H9 (cell line): Measurements from ENCODE around the gene CARD8. TPM values are rescaled to one million over a fixed set of nuclear protein-coding genes. Genes with fewer than 3 reads are reported as not detected.

Source experiments
- DNase-seq: peaks from one replicate; pipeline ENCODE4 v3.0.0-alpha.2; 2017
- H2AFZ ChIP-seq: one replicate; pipeline ENCODE4 v1.6.1; 2013; ENCODE audit warnings: mild to moderate bottlenecking, low read length, control low read depth, moderate library complexity
- H2AK5ac ChIP-seq: 2 replicates; pipeline ENCODE4 v1.6.1; 2013; ENCODE audit warnings: low read length, control low read depth, mixed read lengths; ENCODE audit not compliant: insufficient read length
- H2BK120ac ChIP-seq: one replicate; pipeline ENCODE4 v1.6.1; 2013; ENCODE audit warnings: low read depth, mild to moderate bottlenecking, low read length, control low read depth, inconsistent platforms; ENCODE audit not compliant: poor library complexity, severe bottlenecking
- H2BK12ac ChIP-seq: 2 replicates; pipeline ENCODE4 v1.6.1; 2013; ENCODE audit warnings: low read length, control low read depth, mixed read lengths, low read depth; ENCODE audit not compliant: insufficient read length
- H2BK15ac ChIP-seq: 2 replicates; pipeline ENCODE4 v1.6.1; 2013; ENCODE audit warnings: low read depth, low read length, control low read depth
- H2BK20ac ChIP-seq: one replicate; pipeline ENCODE4 v1.6.1; 2013; ENCODE audit warnings: low read depth, mild to moderate bottlenecking, low read length, control low read depth, inconsistent platforms; ENCODE audit not compliant: poor library complexity, severe bottlenecking
- H2BK5ac ChIP-seq: 2 replicates; pipeline ENCODE4 v1.6.1; 2013; ENCODE audit warnings: low read length, control low read depth, mixed read lengths; ENCODE audit not compliant: insufficient read length
- H3K14ac ChIP-seq: 2 replicates; pipeline ENCODE4 v1.6.1; 2013; ENCODE audit warnings: low read length, control low read depth; ENCODE audit not compliant: insufficient read depth
- H3K18ac ChIP-seq: 2 replicates; pipeline ENCODE4 v1.6.1; 2013; ENCODE audit warnings: low read depth, mild to moderate bottlenecking, mixed read lengths, low read length, control low read depth; ENCODE audit not compliant: insufficient read length
- H3K23ac ChIP-seq: 2 replicates; pipeline ENCODE4 v1.6.1; 2013; ENCODE audit warnings: low read length, control low read depth, mixed read lengths, low read depth; ENCODE audit not compliant: insufficient read length
- H3K23me2 ChIP-seq: 2 replicates; pipeline ENCODE4 v1.6.1; 2013; ENCODE audit warnings: low read depth, mild to moderate bottlenecking, mixed read lengths, low read length, control low read depth; ENCODE audit not compliant: insufficient read length, poor library complexity, severe bottlenecking
- H3K27ac ChIP-seq: 2 replicates; pipeline ENCODE4 v1.5.1; 2013; ENCODE audit warnings: low read length, control low read depth, mixed read lengths, low read depth; ENCODE audit not compliant: insufficient read length
- H3K27me3 ChIP-seq: 2 replicates; pipeline ENCODE4 v1.6.1; 2013; ENCODE audit warnings: low read length, control low read depth, inconsistent platforms; ENCODE audit not compliant: insufficient read depth
- H3K4ac ChIP-seq: 2 replicates; pipeline ENCODE4 v1.6.1; 2013; ENCODE audit warnings: low read depth, mild to moderate bottlenecking, control low read depth, inconsistent platforms, low read length, moderate library complexity
- H3K4me1 ChIP-seq: 2 replicates; pipeline ENCODE4 v1.6.1; 2013; ENCODE audit warnings: low read length, control low read depth, inconsistent platforms; ENCODE audit not compliant: insufficient read depth
- H3K4me2 ChIP-seq: 2 replicates; pipeline ENCODE4 v1.6.1; 2013; ENCODE audit warnings: low read length, control low read depth, mixed read lengths; ENCODE audit not compliant: insufficient read length, insufficient read depth
- H3K56ac ChIP-seq: 2 replicates; pipeline ENCODE4 v1.6.1; 2013; ENCODE audit warnings: low read depth, mild to moderate bottlenecking, mixed read lengths, low read length, control low read depth; ENCODE audit not compliant: insufficient read length
- H3K79me1 ChIP-seq: 2 replicates; pipeline ENCODE4 v1.6.1; 2013; ENCODE audit warnings: low read depth, mild to moderate bottlenecking, moderate library complexity, low read length, control low read depth, inconsistent platforms; ENCODE audit not compliant: insufficient read depth, poor library complexity, severe bottlenecking
- H3K79me2 ChIP-seq: 2 replicates; pipeline ENCODE4 v1.6.1; 2013; ENCODE audit warnings: low read length, control low read depth, inconsistent platforms; ENCODE audit not compliant: insufficient read depth
- H3K9ac ChIP-seq: 2 replicates; pipeline ENCODE4 v1.6.1; 2013; ENCODE audit warnings: low read length, control low read depth, mixed read lengths; ENCODE audit not compliant: insufficient read length; ENCODE audit errors: extremely low read depth
- H3K9me3 ChIP-seq: one replicate; pipeline ENCODE4 v1.6.1; 2013; ENCODE audit warnings: low read depth, low read length, inconsistent platforms; ENCODE audit not compliant: control insufficient read depth
- H3T11ph ChIP-seq: one replicate; pipeline ENCODE4 v1.6.1; 2013; ENCODE audit warnings: mild to moderate bottlenecking, low read length, control low read depth, inconsistent platforms
- H4K20me1 ChIP-seq: one replicate; pipeline ENCODE4 v1.6.1; 2013; ENCODE audit not compliant: control insufficient read depth, insufficient read length, insufficient read depth
- H4K5ac ChIP-seq: 2 replicates; pipeline ENCODE4 v1.6.1; 2013; ENCODE audit warnings: low read depth, mild to moderate bottlenecking, mixed read lengths, low read length, control low read depth; ENCODE audit not compliant: insufficient read length
- H4K8ac ChIP-seq: replicated peaks from 2 replicates; pipeline ENCODE4 v1.6.1; 2013; ENCODE audit warnings: low read length, control low read depth, mixed read lengths, low read depth; ENCODE audit not compliant: insufficient read length
- H4K91ac ChIP-seq: 2 replicates; pipeline ENCODE4 v1.6.1; 2013; ENCODE audit warnings: low read depth, mild to moderate bottlenecking, moderate library complexity, mixed read lengths, low read length, control low read depth; ENCODE audit not compliant: insufficient read length
- H3K27ac Mint-ChIP-seq, 3 experiments: 2 replicates in 2 of 3; 3 replicates in 1 of 3; pipeline ENCODE4 v1.8.0; 2020 to 2021; ENCODE audit warnings: mixed read lengths in 3 of 3, mild to moderate bottlenecking in 1 of 3, moderate library complexity in 1 of 3
- H3K27me3 Mint-ChIP-seq: 2 replicates; pipeline ENCODE4 v1.8.0; 2021; ENCODE audit warnings: low read depth, mild to moderate bottlenecking, moderate library complexity, mixed read lengths
- H3K36me3 Mint-ChIP-seq, 3 experiments: 2 replicates in 2 of 3; 3 replicates in 1 of 3; pipeline ENCODE4 v1.8.0; 2020 to 2021; ENCODE audit warnings: low read depth in 3 of 3, mixed read lengths in 3 of 3; ENCODE audit not compliant: insufficient read depth in 1 of 3
- H3K4me1 Mint-ChIP-seq, 2 experiments: 2 replicates each; pipeline ENCODE4 v1.8.0; 2020; ENCODE audit warnings: mixed read lengths in 2 of 2
- H3K4me3 Mint-ChIP-seq, 2 experiments: 2 replicates in 1 of 2; 3 replicates in 1 of 2; pipeline ENCODE4 v1.8.0; 2020 to 2021; ENCODE audit warnings: mild to moderate bottlenecking in 2 of 2, mixed read lengths in 2 of 2, moderate library complexity in 1 of 2
- H3K9me3 Mint-ChIP-seq, 2 experiments: 2 replicates in 1 of 2; 3 replicates in 1 of 2; pipeline ENCODE4 v1.8.0; 2020; ENCODE audit warnings: mild to moderate bottlenecking in 2 of 2, mixed read lengths in 2 of 2, moderate library complexity in 1 of 2
- WGBS: extraction: QIAGEN DNeasy Blood & Tissue Kit; methylation state at CpG from one replicate; pipeline ENCODE4 v1.1.7; 2013; ENCODE audit warnings: missing lambda C conversion rate, low lambda C conversion rate, mixed read lengths; ENCODE audit not compliant: insufficient read length; ENCODE audit errors: extremely low coverage; 5-methylcytosine and 5-hydroxymethylcytosine counted together
- total RNA-seq: library from RNA; stranded (reverse); gene quantifications from 2 replicates; pipeline ENCODE4 v1.2.1, GENCODE V29; 2021
- TF ChIP-seq, protein P1 (sequence below): fragments of 200-600 bp; sonication (generic); conservative IDR thresholded peaks from 3 replicates; pipeline ENCODE4 v1.8.0; 2021; ENCODE audit warnings: antibody characterized with exemption, mild to moderate bottlenecking

Gene CARD8
- total RNA-seq, 1 experiment from 2014 or later = 21.0 TPM

DNA sequence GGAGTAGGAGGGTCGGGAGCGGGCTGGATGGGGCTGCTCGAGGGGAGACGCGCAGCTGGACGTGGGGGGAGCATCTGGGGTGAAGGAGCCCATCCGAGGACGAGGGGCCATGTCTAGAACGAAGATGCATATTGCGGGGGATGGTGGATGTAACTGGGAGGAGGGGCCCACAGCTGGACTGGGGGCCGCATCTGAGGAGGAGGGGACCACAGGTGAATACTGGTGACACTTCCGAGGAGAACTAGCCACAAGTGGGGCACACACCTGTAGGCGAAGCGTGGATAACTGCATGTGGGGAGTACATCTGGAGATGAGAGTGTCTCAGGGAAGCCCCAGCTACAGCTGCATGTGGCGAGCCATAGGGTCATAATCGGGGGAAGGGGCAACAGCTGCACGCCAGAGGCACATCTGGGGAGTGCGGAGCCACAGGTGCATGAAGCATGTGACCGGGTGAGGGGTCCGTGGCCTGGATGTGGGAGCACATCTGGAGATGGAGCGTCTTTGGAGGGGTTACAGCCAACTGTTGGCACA is 84.8 kb downstream of the CARD8 start:
- Histone ChIP-seq H2BK12ac (no peak overlapping the region), H3K4ac (no peak overlapping the region), H3K27me3 (no peaks in the 10 kb centered on the region), H4K20me1 (no peaks in the 10 kb centered on the region), H2AK5ac (no peak overlapping the region), H3K23ac (no peak overlapping the region), H3K18ac (peak overlapping the region; percentile 100), H3K14ac (peak overlapping the region; percentile 80; the same call in 1 of the 2 replicates), H3K9ac (peak overlapping the region; percentile 80), H3K79me2 (peaks cover 15% of the 10 kb centered on the region; the same call in 1 of the 2 replicates), H2AFZ (no peak overlapping the region), H3K23me2 (peaks cover 7% of the 10 kb centered on the region), H3K4me2 (peak overlapping the region; percentile 93), H4K8ac (peak overlapping the region; percentile 27), H2BK120ac (no peak overlapping the region), H3K56ac (no peak overlapping the region), H3K27ac (no peak overlapping the region), H3T11ph (no peak overlapping the region), H4K91ac (no peak overlapping the region), H2BK20ac (no peak overlapping the region), H3K9me3 (no peaks in the 10 kb centered on the region), H3K79me1 (peaks cover 4% of the 10 kb centered on the region), H2BK15ac (no peak overlapping the region), H3K4me1 (no peaks in the 10 kb centered on the region; the same call in 1 of the 2 replicates), H4K5ac (no peak overlapping the region), H2BK5ac (no peak overlapping the region)
- H3K4me3 Mint-ChIP-seq = peak overlapping the region; percentile 96 to 98
- H3K4me1 Mint-ChIP-seq = peaks cover 13 to 17% of the 10 kb centered on the region in 2 experiments
- TF ChIP-seq, protein P1, sequence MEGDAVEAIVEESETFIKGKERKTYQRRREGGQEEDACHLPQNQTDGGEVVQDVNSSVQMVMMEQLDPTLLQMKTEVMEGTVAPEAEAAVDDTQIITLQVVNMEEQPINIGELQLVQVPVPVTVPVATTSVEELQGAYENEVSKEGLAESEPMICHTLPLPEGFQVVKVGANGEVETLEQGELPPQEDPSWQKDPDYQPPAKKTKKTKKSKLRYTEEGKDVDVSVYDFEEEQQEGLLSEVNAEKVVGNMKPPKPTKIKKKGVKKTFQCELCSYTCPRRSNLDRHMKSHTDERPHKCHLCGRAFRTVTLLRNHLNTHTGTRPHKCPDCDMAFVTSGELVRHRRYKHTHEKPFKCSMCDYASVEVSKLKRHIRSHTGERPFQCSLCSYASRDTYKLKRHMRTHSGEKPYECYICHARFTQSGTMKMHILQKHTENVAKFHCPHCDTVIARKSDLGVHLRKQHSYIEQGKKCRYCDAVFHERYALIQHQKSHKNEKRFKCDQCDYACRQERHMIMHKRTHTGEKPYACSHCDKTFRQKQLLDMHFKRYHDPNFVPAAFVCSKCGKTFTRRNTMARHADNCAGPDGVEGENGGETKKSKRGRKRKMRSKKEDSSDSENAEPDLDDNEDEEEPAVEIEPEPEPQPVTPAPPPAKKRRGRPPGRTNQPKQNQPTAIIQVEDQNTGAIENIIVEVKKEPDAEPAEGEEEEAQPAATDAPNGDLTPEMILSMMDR = no peak
- WGBS = no CpG with 5 or more reads among the region's 21 CpGs
- peaks cover 24 to 40% (median 35%) of the 10 kb centered on the region in 3 experiments; a peak in 6 of 7 replicates for H3K36me3 Mint-ChIP-seq
- DNase-seq = peak; percentile 45
- no peaks in the 10 kb centered on the region; the same call in 1 of the 2 replicates for H3K27me3 Mint-ChIP-seq
- H3K9me3 Mint-ChIP-seq = no peaks in the 10 kb centered on the region
- H3K27ac Mint-ChIP-seq = peak overlapping the region; percentile 3 to 97 (median 91); a peak in 6 of 7 replicates
